HG02973 (cell line): ENCODE results near the gene KIF1A.

Experiments used
- ATAC-seq: cut with Tn5 transposase; IDR thresholded peaks from one replicate; pipeline ENCODE4 v1.9.1; 2021; ENCODE audit warnings: moderate library complexity; ENCODE audit not compliant: unreplicated experiment

KIF1A gene

DNA sequence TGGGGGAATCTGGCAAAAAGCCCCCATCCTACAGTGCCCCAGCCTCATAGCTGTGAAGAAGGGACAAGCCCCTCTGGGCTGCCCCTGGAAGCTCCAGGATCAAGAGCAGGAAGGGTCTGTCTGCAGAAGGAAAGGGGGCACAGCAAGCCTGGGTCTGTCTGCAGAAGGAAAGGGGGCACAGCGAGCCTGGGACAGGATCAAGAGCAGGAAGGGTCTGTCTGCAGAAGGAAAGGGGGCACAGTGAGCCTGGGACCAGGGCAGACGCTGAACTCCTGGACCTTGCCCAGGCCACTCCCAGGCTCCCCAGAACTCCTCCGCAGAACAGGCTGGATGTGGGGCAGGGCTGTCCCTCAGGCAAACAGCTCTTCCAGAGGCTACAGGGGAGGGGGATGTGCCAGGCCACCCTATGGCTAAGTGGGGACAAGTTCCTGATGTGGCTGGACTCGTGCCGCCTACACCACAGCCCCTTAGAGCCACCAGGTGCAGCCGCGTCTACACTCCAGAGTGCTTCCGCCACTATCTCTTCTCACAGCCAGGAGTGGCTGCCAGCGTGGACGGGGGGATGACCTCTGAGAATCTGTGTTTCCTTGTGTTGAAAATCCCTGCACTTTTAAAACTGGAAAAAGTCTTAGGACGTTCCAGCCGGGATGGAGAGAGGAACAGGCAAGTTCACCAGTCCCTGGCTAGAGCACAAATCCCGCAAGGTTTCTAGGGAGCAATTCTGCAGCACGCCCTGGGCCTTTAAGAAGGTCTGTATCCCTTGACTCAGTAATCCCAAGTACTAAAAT is 20.8 kb downstream of the KIF1A start:
- no peak for ATAC-seq

- no peak for ATAC-seq
Measured at GRCh38 chr2:240798327-240798905, 21.6 kb downstream of the KIF1A start.

DNA sequence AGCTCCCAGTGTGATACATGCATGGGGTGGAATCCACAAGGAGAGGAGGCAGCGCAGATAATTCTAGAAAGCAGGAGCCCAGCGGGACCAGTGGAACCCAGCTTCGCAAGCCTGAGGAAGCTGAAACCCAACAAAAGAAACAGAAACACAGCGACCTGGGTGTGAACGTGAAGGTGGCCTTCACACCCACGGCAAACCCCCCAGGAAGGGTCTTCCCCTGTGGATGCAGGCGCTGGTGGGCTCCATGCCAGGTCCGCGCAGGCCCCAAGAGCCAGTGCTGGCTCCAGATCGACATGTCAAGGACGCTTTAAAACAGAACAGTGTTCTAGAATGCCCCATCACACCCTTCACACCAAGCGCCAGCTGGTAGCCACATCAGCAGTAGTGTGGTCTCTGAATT is 22.1 kb downstream of the KIF1A start:
- ATAC-seq, result no peak

DNA sequence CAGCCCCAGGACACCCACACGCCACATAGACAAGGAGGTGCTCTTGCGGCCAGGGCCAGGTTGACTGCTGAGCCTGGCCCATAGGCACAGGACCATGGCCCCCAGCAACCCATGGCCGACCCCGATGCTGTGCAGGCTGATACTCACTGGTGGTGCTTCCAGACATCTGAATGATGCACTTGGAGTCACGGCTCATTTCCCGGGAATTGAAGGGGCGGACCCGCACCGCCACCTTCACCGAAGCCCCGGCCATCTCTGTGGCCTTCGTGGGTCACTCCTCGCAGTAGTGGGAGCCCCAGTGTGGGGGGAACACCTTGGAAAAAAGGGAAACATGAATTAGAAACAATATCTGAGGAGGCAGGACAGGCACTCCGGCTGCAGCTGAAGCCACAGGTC is 22.5 kb downstream of the KIF1A start:
- no peak for ATAC-seq

- no peak for ATAC-seq
Measured at GRCh38 chr2:240796543-240797499, 23.2 kb downstream of the KIF1A start.

DNA sequence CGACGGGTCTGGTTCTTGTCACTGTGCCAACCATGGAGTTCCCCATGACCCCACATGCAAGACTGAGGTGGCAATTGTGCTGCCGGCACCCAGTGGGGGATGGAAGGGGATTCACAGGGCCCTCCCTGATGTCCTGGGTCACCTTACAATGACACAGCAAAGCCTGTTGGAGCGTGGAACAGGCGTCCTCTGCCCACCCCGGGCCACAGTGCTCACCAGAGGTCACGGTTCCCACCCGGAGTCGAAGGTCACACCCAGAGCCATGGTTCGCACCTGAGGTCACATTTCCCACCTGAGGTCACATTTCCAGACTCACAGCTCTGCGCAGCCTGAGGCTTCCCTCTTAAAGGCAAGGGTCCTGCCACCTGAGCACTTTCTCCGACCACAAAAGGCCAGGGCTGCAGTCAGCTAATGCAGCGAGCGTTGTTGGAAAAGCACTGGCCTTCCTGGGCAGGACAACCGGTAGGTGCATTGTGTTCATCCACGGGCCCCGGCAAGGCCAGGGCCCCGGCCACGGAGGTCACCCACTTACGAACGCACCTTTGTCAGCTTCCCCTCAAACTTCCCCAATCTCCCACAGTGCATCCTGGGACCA is 24.0 kb downstream of the KIF1A start:
- ATAC-seq, result no peak

DNA sequence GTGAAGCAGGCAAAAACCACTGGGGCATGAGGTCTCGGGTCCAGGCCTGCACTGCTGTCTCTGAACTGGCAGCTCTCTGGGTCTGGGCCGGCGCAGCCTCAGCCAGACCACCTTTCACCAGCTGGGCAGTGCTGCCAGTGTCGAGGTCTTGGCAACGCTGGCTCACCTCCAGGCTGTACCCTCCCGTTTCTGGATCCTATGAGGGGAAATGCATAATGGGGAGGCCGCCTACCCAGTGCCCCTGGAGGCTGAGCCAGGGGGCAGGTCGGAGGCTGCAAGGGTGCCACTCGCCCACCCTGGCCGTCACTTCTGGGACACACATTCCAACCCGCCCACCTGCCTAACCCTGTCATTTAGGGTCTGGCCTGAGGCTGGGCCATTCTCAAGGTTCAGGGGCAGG is 24.6 kb downstream of the KIF1A start:
- no peak for ATAC-seq

DNA sequence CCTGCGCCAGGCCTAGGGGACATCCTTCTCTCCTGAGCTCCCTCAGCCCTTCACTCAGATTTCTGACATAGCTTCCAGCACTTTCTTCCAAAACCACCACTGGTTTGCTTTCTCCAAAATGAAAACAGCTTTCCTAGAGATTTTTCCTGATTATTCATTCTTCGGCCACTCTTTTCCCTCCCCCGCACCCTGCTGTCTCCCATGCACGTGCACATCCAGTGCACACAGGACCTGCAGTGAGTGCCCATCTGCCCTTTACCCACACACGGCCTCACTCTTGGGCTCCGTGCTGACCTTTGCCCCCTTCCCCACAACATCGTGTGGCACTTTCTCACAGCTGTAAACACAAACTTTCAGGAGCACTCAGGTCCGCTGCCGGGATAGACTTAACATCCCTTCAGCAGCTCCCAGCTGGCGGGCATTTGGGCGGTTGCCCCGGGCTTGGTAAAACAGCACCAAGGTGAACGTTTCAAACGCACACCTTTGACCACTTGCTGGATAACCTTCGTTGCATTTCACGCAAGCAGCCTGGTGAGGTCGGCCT is 25.8 kb downstream of the KIF1A start:
- ATAC-seq, result no peak

- no peak for ATAC-seq
Measured at GRCh38 chr2:240793313-240794177, 26.5 kb downstream of the KIF1A start.

- ATAC-seq, result no peak
Measured at GRCh38 chr2:240792629-240793312, 27.2 kb downstream of the KIF1A start.

DNA sequence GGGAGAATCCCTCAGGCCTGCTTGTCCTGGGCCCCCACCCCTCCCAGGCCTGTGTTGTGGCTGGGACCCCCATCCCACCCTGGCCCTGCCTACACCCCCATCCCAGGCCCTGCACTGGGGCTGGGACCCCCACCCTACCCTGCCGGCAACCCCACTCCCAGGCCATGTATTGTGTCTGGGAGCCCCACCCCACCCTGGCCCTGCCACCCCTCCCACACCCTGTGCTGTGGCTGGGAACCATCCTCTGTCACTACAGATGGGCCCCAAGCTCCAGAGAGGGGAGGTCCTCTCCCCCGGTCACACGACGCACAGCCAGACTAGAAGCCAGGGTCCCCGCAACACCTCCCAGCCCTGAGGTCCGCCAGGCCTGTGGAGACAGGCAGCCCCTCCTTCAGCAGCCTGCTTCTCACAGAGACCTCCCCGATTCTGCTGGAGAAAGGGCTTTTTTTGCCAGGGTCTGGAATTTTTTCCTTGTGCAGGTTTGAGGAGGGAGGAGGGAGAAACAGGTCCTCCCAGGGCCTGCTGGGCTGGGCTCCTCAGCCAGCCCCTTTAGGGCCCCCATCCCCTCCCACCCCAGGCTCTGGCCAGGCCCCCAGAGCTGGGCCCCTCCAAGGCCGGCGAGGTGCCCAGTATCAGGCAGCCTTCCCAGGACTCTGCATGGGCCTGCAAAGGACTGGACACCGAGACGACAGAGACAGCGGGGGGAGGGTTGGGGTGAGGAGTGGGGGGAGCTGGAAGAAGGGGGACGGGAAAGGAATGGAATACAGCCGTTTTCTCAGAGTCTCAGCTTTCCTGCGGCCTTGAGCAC is 28.0 kb downstream of the KIF1A start:
- no peak for ATAC-seq

DNA sequence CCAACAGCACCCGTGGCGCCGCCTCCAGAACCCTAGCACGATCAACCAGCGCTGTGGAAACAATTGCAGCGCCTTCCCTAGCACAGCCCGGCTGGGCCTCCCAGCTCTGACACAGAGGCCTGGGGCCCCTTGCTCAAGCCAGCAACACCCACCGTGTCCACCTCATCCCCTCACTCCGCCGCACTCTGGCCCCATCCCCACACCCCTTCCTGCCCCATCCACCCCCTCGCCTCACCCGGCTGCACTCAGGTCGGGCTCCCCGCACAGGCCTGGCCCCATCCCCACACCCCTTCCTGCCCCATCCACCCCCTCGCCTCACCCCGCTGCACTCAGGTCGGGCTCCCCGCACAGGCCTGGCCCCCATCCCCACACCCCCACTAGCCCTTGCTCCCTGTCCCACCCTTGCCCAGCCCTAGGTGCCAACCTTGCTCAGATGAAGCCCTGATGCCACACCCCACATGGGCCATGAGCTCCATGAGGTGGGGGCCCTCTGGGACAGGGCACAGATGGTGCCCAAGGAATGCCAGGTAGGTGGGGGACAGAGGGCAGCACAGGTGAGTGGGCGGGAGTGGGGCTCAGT is 28.7 kb downstream of the KIF1A start:
- no peak for ATAC-seq

DNA sequence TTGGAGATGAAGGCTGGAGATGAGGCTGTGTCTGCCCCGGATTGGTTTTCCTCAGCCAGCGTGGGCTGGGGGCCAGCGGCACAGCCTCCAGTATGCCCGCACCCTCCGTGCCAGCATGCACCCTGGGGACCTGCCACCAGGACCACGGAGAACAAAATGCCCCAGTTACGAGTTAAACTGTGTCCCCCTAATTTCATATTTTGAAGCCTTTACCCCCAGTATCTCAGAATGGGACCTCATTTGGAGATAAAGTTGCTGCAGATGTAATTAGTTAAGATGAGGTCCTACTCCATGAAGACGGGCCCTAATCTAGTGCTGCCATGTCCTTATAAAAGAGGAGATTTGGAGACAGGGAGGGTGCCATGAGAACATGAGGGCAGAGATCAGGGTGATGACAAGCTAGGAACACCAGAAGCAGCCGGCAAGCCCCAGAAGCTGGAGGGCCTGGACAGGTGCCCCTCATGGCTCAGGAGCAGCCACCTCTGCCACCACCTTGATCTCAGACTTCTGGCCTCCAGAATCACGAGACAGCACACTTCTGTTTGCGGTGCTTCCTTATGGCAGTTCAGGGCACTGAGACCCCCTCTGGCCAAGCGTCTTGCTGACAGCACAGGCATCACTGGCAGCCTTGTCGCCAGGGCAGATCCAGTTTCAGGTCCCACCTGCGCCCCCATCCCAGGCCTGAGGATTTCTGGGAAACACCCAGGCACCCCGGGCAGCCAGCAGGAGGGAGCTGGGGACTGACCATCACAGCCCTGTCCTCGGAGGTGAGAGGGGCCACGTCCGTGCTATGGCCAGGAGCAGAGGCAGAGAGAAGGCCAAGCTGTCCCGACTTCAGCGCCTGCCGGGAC is 29.4 kb downstream of the KIF1A start:
- no peak for ATAC-seq

DNA sequence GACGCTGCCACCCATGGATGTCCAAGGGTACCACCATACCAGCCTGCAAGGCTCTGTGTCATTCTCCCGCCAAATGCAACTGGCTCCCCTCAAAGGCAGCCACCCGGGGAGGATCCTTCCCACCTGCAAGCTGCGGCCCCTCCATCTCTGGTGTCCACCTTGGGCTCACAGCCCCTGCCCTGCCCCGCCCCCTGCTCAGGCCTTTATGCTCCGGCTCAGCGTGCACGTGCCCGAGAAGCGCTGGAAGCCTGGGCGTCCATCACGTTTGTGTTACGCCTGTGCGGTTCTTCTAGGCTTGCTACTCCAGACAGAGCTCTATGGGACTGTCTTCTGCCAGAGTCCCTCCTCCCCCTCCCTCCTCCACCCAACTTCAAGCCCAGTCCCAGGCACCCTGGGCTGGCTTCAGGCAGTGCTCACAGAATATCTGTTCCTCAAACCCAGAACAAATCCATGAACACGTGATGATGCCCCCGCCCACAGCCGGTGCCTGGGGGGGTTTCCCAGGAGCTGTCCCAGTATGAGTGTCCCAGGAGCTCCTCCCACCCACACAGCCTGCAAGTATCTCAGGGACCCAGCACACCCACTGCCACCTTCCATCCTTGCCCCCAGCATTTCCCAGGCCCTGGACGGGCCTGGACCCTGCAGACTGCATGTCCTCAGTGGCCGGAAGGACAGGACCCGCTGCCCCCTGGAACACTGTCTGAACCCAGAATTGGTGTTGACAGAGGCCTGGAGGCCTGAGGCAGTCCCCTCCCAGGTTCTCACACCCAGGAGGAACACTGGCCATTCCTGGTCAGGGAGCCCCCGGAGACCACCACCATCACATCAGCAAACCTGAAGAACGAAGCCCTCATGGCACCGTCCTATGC is 30.3 kb downstream of the KIF1A start:
- ATAC-seq, result no peak

DNA sequence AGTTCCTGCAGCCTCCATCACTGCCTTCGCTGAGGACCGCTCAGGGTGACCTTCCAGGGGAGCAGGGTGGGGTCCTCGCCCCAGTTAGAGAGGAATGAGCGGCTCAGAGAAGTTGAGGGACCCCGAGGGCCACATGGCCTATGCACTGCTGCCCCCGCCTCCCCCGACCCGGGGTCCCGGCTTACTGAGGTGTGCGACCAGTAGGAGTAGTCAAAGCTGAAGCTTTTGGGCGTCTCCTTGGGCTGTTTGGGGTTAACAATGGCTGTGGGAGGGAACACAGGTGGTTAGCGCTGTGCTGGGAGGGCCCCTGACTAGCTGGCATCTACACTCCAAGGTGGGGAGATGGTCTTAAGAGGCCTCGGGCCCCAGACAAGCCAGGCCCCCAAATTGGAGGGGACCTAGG is 31.0 kb downstream of the KIF1A start:
- ATAC-seq, result no peak

GRCh38 chr2:240788482-240788881 is 31.5 kb downstream of the KIF1A start:
- ATAC-seq, result no peak
